Posterior vena cava (tissue), 2 donors: Measurements from ENCODE around the gene MGLL. TPM values are rescaled to one million over a fixed set of nuclear protein-coding genes. Genes with fewer than 3 reads are reported as not detected.

Source experiments
- DNase-seq: peaks from one replicate; pipeline ENCODE4 v3.0.0-alpha.2; 2020; ENCODE audit warnings: low spot score
- intact Hi-C, 2 donors: fragments of 100-400 bp; cut with DNase I; formaldehyde crosslinking; loops; one replicate each; pipeline versions ENCODE4 v1.14.1 to v1.14.2; 2022 to 2023
- total RNA-seq, 2 donors: library from RNA; stranded (reverse); fragmentation: NEBNext Ultra II Directional; extraction: Animal tissue kit (Norgen Biotek cat#: 25700); gene quantifications; one replicate each; pipeline ENCODE4 v1.2.1, GENCODE V29; 2021
- donor health status: DM: yes; HTN: yes; CAD: no.
- donor health status: DM: yes; HTN: yes; CAD: no.

MGLL gene
- total RNA-seq, 2 donors from 2014 or later: 107 to 216 TPM

- intact Hi-C loops: loop anchor here in 1 of 2 donors (5.0 kb wide), 1 partner anchor 42 kb away; no protein-coding TSS in a partner anchor
- DNase-seq: peak; percentile 50
Measured at GRCh38 chr3:127739347-127740135, 82.8 kb downstream of the MGLL start.

DNA sequence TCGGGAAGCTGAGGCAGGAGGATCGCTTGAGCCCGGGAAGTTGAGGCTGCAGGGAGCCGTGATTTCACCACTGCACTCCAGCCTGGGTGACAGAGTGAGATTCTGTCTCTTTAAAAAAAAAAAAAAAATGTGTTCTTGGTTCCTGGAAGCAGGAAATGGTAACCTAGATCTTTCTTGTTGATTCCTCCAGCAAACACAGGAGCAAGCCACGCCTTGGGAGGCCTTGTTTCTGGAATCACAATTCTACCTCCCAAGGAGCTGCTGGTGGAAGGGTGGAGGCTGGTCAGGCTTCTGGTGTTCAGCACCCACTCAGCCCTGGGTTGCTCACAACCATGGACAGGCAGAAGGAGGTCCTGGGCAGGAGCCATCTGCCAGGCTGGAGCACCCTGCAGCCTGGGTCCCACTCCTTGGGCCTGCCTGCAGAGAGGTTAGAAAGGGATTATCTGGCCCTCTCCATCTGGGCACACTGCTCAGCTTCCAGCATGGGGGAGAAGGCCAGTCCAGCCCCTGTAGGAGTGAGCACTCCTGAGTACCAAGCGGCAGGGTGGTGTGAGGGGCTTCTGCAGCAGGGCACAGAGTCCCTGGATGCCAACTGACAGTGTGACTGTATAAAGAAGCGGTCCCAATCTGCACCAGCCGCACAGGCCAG, 84.0 kb downstream of the MGLL start:
- intact Hi-C loops: loop anchor here in 1 of 2 donors (5.0 kb wide), 1 partner anchor 41 kb away; no protein-coding TSS in a partner anchor
- peak; percentile 70 for DNase-seq

GRCh38 chr3:127736801-127737539, 85.3 kb downstream of the MGLL start:
- DNase-seq: peak; percentile 50
- intact Hi-C loops: loop anchor here in 1 of 2 donors (5.0 kb wide), 1 partner anchor 40 kb away; no protein-coding TSS in a partner anchor

GRCh38 chr3:127735767-127736693, 86.3 kb downstream of the MGLL start:
- intact Hi-C loops: loop anchor here in 1 of 2 donors (5.0 kb wide), 1 partner anchor 39 kb away; no protein-coding TSS in a partner anchor

DNA sequence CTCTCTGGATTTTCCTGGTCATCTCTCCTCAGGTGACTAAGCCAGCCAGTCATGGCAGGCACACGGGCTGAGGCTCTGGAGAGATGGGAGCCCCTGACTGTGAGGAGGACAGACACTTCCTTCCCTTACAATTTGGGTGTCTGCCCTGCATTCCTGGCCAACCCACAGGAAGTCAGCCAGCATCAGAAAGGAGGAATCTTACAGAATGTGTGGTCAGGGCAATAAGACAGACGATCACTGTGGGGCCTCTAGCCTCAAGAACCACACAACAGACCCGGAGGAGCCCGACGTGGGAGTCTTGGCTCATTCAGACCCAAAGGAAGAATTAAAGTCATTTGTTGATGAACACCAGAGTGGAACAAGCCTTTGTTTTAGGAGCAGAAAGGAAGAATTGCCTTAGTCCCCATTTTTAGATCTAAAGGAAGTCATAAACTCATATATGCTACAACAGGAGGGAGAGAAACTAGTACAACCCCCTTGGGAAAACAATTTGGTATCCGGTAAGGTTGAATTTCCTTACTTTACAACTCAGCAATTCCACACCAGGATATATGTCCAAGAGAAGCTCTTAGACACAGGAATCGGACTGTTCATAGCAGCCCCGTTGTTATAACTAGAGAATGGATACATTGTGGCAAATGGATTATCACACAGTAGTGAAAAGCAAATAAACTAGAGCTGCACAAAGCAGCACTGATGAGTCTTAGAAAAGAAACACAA, 87.4 kb downstream of the MGLL start:
- intact Hi-C loops: loop anchor here in 1 of 2 donors (5.0 kb wide), 1 partner anchor 38 kb away; no protein-coding TSS in a partner anchor

More at GRCh38 chr3:127735767-127736693, 86.3 kb downstream of the MGLL start:
- peak; percentile 75 for DNase-seq

DNA sequence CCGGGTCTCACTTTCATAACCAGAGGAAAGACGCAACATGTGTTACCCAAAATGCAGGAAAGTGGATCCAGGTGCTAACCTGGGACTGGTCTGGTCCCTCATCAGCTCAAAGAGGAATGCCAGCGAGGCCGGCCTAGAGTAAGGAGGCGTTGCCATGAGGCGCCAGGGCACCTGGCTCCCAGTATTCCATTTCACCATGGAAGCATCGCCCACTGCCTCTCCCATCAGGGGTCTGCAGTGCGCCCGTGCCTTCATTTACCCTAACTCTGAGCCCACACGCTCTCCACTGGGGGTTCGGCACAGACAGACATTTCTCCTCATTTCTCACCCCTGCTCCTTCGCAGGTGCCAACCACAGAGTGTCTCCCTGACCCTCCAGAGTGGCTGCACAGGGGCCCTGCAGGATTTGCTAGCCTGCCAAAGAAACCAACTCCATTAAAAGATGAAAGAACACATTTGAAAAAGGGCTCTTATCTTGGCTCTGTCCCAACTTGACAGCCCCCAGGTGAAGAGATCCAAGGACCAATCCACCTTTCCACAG, 88.1 kb downstream of the MGLL start:
- intact Hi-C loops: no loop called here

More for the DNA sequence above, 87.4 kb downstream of the MGLL start:
- peak; percentile 85 for DNase-seq

DNA sequence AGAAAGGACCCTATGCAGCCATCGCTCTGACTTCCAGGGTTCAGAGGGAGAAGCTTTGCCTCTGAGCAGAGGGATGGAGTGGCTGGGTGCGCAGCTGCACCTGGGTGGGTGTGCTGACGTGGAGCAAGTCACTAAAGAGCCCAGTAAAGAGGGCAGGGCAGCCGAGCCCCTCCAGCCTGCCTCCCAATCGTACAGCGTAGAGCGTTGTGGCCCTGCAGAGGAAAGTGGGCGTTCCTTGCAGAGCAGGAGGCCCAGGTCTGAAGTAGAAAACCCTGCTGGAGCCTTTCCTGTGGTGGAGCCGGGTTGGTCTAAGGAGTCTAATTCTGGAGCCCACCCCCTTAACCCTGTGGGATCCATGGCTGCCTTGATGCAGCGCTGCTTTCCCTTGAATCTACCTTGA, 88.5 kb downstream of the MGLL start:
- intact Hi-C loops: no loop called here
- no peak for DNase-seq

More for the DNA sequence above, 88.1 kb downstream of the MGLL start:
- DNase-seq: no peak

- no peak for DNase-seq
- intact Hi-C loops: no loop called here
Measured at GRCh38 chr3:127732879-127733350, 89.4 kb downstream of the MGLL start.

GRCh38 chr3:127732303-127732702, 90.0 kb downstream of the MGLL start:
- intact Hi-C loops: no loop called here
- DNase-seq: no peak

DNA sequence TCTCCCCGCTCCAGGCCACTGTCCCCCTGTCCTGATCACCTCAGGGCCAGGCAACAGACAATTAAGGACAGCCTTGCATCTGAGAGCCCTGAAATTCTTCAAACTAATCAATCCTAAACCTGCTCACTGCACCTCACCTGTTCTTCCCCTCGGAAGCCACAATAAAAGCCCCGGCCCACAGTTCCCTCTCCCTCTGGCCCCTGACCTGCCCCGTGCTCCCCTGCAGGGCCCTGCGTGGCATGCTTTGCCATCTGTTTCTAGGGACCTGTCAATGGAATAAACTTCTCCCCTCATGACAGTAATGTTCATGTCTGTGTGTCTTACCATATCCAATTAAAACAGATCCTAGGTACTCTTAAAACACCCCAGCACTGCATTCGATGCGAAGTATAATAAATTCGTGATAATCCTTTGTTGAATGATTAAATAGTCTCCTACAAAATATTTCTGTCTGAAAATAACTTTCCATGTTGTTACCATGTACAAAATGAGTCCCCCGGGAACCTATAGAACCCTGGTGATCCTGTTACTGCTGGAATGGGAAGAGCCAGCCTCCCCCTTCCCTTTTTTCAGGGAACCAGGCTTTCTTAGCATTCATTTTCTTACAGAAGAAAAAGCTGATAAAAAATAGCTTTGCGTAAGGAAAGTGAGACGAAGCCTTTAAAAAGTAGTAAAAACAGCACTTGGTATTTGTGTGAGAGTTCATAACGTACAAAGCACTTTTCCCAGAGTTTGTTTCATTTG, 90.6 kb downstream of the MGLL start:
- intact Hi-C loops: no loop called here

DNA sequence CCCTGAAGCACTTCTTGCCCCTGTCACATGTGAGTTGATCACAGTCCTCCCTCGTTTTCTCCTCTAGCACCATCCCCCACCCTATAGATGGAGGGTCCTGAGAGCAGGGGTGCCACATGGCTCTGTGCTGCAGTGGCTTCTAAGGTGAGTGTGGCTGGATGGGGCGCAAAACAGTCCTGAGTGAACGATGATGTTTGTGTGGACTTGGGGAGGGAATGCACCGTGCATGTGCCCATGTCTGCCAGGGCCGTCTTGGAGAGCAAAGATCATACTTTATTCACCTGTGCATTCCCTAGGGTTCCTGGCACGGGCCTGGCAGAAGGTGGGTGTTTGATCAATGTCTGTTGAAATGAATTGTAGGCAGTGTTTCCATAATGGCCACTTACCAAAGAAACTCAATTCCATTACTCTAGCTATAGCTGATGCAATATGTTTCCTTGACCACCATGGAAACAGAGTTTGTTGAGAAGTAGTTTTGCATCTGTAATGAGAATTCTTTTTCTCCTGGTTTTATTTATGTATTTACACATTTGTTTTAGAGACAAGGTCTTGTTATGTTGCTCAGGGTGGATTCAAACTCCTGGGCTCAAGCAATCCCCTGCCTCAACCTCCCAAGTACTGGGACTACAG, 91.5 kb downstream of the MGLL start:
- DNase-seq: peak; percentile 25
- intact Hi-C loops: no loop called here

More for the DNA sequence above, 90.6 kb downstream of the MGLL start:
- peak; percentile 62 for DNase-seq

GRCh38 chr3:127730171-127730570, 92.1 kb downstream of the MGLL start:
- intact Hi-C loops: no loop called here
- peak; percentile 53 for DNase-seq

DNA sequence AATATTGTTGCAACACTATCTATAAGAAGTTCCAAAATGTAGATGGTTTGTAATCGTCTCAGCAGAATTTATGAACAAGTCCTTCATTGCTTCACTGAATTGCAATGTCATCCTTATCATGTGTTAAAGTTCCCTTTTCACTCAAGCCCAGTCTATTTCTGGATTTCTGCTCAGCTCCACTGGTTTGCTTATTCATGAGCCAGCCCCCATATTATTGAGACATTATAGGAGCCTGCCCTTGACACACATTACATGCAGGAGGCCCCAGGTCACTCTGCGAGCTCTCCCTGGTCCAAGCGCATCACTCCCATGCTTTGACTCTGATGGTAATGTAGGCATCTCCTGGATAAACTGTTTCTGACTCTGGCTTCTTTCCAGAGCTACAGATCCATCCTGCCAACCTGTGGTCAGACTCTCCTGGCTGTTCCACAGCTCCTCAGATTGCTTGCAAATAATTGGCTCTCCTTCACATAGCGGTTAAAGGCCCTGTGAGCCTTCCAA, 92.7 kb downstream of the MGLL start:
- peak; percentile 16 for DNase-seq
- intact Hi-C loops: no loop called here

DNA sequence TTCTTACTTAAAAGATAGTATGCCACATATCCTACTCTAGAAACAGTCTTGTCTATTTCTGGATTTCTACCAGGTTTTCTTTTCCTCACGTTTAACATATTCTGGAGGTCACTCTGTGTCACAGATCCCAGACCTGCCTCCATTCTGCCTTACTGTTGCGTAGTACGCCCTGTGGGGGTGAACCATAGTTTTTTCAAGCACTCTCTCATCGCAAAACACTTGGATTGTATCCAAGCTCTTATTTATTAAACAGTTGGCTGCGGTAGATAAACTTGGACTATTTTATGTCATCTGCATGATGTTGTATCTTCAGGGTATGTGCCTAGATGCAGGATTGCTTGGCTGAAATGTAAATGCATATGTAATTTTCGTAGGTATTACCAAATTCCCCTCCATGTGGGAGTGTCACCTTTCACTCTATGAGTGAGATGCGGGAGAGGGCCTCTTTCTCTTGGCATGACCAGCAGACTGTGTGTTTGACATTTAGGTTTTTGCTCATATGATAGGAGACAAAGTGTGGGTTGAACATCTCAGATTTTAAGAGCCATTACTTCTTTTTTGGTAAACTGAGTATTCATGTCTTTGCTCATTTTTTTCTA, 93.8 kb downstream of the MGLL start:
- DNase-seq: no peak
- intact Hi-C loops: no loop called here

DNA sequence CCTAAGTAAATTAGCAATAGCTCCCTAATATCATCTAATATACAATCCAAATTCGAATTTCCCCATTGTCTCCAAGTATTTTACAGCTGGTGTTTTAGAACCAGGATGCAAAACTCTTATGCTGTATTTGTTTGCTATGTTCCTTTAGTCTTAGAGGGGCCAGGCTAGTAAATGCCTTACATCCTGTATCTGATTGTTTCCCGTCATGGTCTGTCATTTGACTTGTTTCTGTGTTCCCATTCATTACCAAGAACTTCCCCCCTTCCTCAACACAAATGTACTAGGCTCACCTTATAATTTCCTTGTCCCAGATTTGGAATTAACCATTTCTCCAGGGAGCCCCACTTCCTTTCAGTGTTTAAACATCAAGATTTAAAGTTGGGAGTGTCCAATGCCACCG, 95.4 kb downstream of the MGLL start:
- no peak for DNase-seq
- intact Hi-C loops: loop anchor here in 1 of 2 donors (1.0 kb wide), 1 partner anchor 11 kb away; no protein-coding TSS in a partner anchor
